Epithelial cell of proximal tubule (primary cell): ENCODE data around the gene MTR. TPM values are rescaled to one million over a fixed set of nuclear protein-coding genes. Genes with fewer than 3 reads are reported as not detected.
"Not testable (repeated sequence)": the region's sequence is repeated elsewhere in the genome, so short reads cannot be mapped to it uniquely, and the experiment has no call there.

Source experiments
- DNase-seq: peaks from one replicate; pipeline ENCODE4 v3.0.0-alpha.2; 2011; ENCODE audit warnings: low read depth
- H3K4me3 ChIP-seq: 2 replicates; pipeline ENCODE4 v1.5.1; 2011; ENCODE audit warnings: low read depth, mild to moderate bottlenecking, low read length
- CTCF ChIP-seq: conservative IDR thresholded peaks from 2 replicates; pipeline ENCODE4 v1.5.1; 2012; ENCODE audit warnings: low read depth, mild to moderate bottlenecking, low read length
- total RNA-seq: library from RNA; depleted of rRNA; stranded (reverse); fragments of >200 nt; gene quantifications from 2 replicates; pipeline ENCODE4 v1.2.3, GENCODE V29; 2015

The MTR gene
- total RNA-seq, 1 donor from 2014 or later = 18.3 TPM

DNA sequence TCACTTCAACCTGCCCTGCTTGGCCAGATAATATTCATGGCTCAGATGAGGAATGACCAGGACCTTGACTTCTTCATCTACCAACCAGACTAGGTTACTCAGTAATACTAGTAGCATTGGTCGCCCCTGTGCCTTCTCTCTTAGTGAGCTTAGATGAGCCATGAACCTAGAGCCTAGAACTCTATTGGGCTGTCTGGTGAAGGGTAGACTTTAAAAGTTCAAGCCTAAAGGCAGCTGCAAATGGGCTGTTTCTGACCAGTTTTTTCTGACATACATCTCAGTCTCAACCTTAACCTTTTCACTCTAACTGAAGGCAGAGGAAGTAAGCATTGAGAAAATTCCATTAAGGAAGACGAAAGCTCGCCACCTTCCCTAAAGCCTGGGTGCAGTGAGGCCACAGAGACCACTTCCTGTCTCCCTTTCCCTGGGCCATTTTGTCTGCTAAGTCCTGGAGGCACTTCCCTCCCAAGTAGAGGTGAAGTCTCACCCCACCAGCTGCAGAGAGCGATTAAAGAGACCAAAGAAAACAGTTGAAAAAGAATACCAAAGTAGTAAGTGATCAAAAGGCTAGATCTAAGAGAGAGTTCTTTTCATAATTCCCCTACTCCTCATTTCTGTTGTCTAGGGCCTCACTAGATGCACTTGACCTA is 53.3 kb downstream of the MTR start:
- H3K4me3 ChIP-seq = no peak overlapping the region
- no peak for TF ChIP-seq CTCF
- no peak for DNase-seq

- DNase-seq = no peak
- H3K4me3 ChIP-seq = no peak overlapping the region
- peak; percentile 11 for TF ChIP-seq CTCF
Measured at GRCh38 chr1:236850077-236850979, 55.2 kb downstream of the MTR start.

GRCh38 chr1:236851871-236852270 is 56.8 kb downstream of the MTR start:
- no peak overlapping the region for H3K4me3 ChIP-seq
- no peak for TF ChIP-seq CTCF
- DNase-seq = no peak

GRCh38 chr1:236853921-236854604 is 59.0 kb downstream of the MTR start:
- H3K4me3 ChIP-seq = no peak overlapping the region
- DNase-seq = no peak
- TF ChIP-seq CTCF = no peak

GRCh38 chr1:236854605-236854983 is 59.5 kb downstream of the MTR start:
- TF ChIP-seq CTCF = no peak
- DNase-seq = no peak
- H3K4me3 ChIP-seq = no peak overlapping the region

DNA sequence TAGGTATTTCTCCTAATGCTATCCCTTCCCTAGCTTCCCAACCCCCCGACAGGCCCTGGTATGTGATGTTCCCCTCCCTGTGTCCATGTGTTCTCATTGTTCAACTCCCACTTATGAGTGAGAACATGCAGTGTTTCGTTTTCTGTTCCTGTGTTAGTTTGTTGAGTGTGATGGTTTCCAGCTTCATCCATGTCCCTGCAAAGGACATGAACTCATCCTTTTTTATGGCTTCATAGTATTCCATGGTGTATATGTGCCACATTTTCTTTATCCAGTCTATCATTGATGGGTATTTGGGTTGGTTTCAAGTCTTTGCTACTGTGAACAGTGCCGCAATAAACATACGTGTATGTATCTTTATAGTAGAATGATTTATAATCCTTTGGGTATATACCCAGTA is 61.6 kb downstream of the MTR start:
- not testable (repeated sequence) for DNase-seq, H3K4me3 ChIP-seq

GRCh38 chr1:236858165-236858564 is 63.1 kb downstream of the MTR start:
- TF ChIP-seq CTCF = no peak
- no peak overlapping the region for H3K4me3 ChIP-seq
- DNase-seq = no peak
